HEK293 (cell line): ENCODE data around the gene EPB41L2.

ENCODE experiments used
- CTCF ChIA-PET: fragments of 350-600 bp; formaldehyde crosslinking; extraction: SDS; loops from one replicate; lab custom pipeline; 2021; ENCODE audit warnings: antibody characterized with exemption; lab: Yijun Ruan, JAX
- POLR2A ChIA-PET: fragments of 300-600 bp; formaldehyde crosslinking; extraction: SDS; loops from one replicate; lab custom pipeline; 2020; ENCODE audit warnings: antibody characterized with exemption, inconsistent platforms; lab: Yijun Ruan, JAX
- H3K27ac ChIP-seq: fragments of 200-500 bp; sonication (Bioruptor generic); 2 replicates; pipeline ENCODE4 v1.5.1; 2014; ENCODE audit warnings: low read depth, low read length, control low read depth, inconsistent platforms; ENCODE audit errors: extremely low read depth
- H3K36me3 ChIP-seq, 2 experiments: fragments of 200-500 bp in 1 of 2; sonication (Bioruptor generic) in 1 of 2; 1 replicate in 1 of 2; 2 replicates in 1 of 2; pipeline ENCODE4 v1.5.1; 2014 to 2017; ENCODE audit warnings: inconsistent platforms in 2 of 2, low read length in 2 of 2; ENCODE audit not compliant: control insufficient read depth in 2 of 2, insufficient read depth in 1 of 2
- H3K4me1 ChIP-seq: fragments of 200-500 bp; sonication (Bioruptor generic); 2 replicates; pipeline ENCODE4 v1.5.1; 2014; ENCODE audit warnings: mild to moderate bottlenecking, low read length, inconsistent platforms; ENCODE audit not compliant: control insufficient read depth, insufficient read depth
- H3K4me3 ChIP-seq: 2 replicates; pipeline ENCODE4 v1.5.1; 2011; ENCODE audit warnings: low read depth, mild to moderate bottlenecking, control low read depth, low read length, moderate library complexity
- H3K9me3 ChIP-seq: fragments of 200-500 bp; sonication (Bioruptor generic); 2 replicates; pipeline ENCODE4 v1.5.1; 2014; ENCODE audit warnings: low read depth, low read length, inconsistent platforms; ENCODE audit not compliant: control insufficient read depth, insufficient read depth
- FEZF1 ChIP-seq: fragments of 450-650 bp; formaldehyde crosslinking; IDR thresholded peaks from 2 replicates; pipeline ENCODE4 v1.5.1; 2016; ENCODE audit warnings: missing biosample characterization, missing genetic modification characterization
- GLIS1 ChIP-seq: fragments of 450-650 bp; formaldehyde crosslinking; IDR thresholded peaks from 2 replicates; pipeline ENCODE4 v1.5.1; 2016; ENCODE audit warnings: missing biosample characterization, missing genetic modification characterization
- MYNN ChIP-seq: fragments of 450-650 bp; formaldehyde crosslinking; IDR thresholded peaks from 2 replicates; pipeline ENCODE4 v1.5.1; 2016; ENCODE audit warnings: missing biosample characterization, missing genetic modification characterization, borderline replicate concordance
- MZF1 ChIP-seq: fragments of 450-650 bp; formaldehyde crosslinking; IDR thresholded peaks from 2 replicates; pipeline ENCODE4 v1.5.1; 2017; ENCODE audit warnings: missing biosample characterization, missing genetic modification characterization, borderline replicate concordance
- SCRT2 ChIP-seq: fragments of 450-650 bp; formaldehyde crosslinking; IDR thresholded peaks from 2 replicates; pipeline ENCODE4 v1.5.1; 2016; ENCODE audit warnings: missing biosample characterization, missing genetic modification characterization
- YY1 ChIP-seq: fragments of 450-650 bp; formaldehyde crosslinking; IDR thresholded peaks from 2 replicates; pipeline ENCODE4 v1.5.1; 2018; ENCODE audit warnings: missing biosample characterization, missing genetic modification characterization
- ZBTB1 ChIP-seq: fragments of 450-650 bp; formaldehyde crosslinking; IDR thresholded peaks from 2 replicates; pipeline ENCODE4 v1.5.1; 2016; ENCODE audit warnings: missing biosample characterization, missing genetic modification characterization
- ZBTB17 ChIP-seq: fragments of 450-650 bp; formaldehyde crosslinking; IDR thresholded peaks from 2 replicates; pipeline ENCODE4 v1.5.1; 2016; ENCODE audit warnings: missing biosample characterization, missing genetic modification characterization
- ZBTB21 ChIP-seq: fragments of 450-650 bp; formaldehyde crosslinking; IDR thresholded peaks from 2 replicates; pipeline ENCODE4 v1.5.1; 2017; ENCODE audit warnings: missing biosample characterization, missing genetic modification characterization
- ZBTB7A ChIP-seq: fragments of 450-650 bp; formaldehyde crosslinking; IDR thresholded peaks from 2 replicates; pipeline ENCODE4 v1.5.1; 2016; ENCODE audit warnings: low read depth, missing biosample characterization, missing genetic modification characterization
- ZNF112 ChIP-seq: fragments of 450-650 bp; formaldehyde crosslinking; IDR thresholded peaks from 2 replicates; pipeline ENCODE4 v1.5.0; 2017; ENCODE audit warnings: missing biosample characterization, missing genetic modification characterization
- ZNF16 ChIP-seq: fragments of 450-650 bp; formaldehyde crosslinking; IDR thresholded peaks from 2 replicates; pipeline ENCODE4 v1.5.1; 2016; ENCODE audit warnings: low read depth, missing biosample characterization, missing genetic modification characterization
- ZNF184 ChIP-seq: fragments of 450-650 bp; IDR thresholded peaks from 2 replicates; pipeline ENCODE4 v1.5.1; 2018; ENCODE audit warnings: missing biosample characterization, mild to moderate bottlenecking, missing genetic modification characterization
- ZNF23 ChIP-seq: fragments of 450-650 bp; formaldehyde crosslinking; IDR thresholded peaks from 2 replicates; pipeline ENCODE4 v1.5.1; 2016; ENCODE audit warnings: missing biosample characterization, missing genetic modification characterization, borderline replicate concordance
- ZNF302 ChIP-seq: fragments of 450-650 bp; formaldehyde crosslinking; IDR thresholded peaks from 2 replicates; pipeline ENCODE4 v1.5.1; 2016; ENCODE audit warnings: missing biosample characterization, missing genetic modification characterization, low read depth
- ZNF350 ChIP-seq: fragments of 450-650 bp; formaldehyde crosslinking; IDR thresholded peaks from 2 replicates; pipeline ENCODE4 v1.5.0; 2017; ENCODE audit warnings: missing biosample characterization, mild to moderate bottlenecking, missing genetic modification characterization
- ZNF354C ChIP-seq: fragments of 450-650 bp; formaldehyde crosslinking; IDR thresholded peaks from 2 replicates; pipeline ENCODE4 v1.5.1; 2016; ENCODE audit warnings: missing biosample characterization, missing genetic modification characterization, low read depth, borderline replicate concordance
- ZNF426 ChIP-seq: fragments of 450-650 bp; formaldehyde crosslinking; IDR thresholded peaks from 2 replicates; pipeline ENCODE4 v1.5.1; 2017; ENCODE audit warnings: missing biosample characterization, missing genetic modification characterization, mild to moderate bottlenecking, inconsistent platforms, moderate library complexity
- ZNF544 ChIP-seq: fragments of 450-650 bp; formaldehyde crosslinking; IDR thresholded peaks from 2 replicates; pipeline ENCODE4 v1.5.0; 2017; ENCODE audit warnings: missing biosample characterization, missing genetic modification characterization
- ZNF654 ChIP-seq: fragments of 450-650 bp; formaldehyde crosslinking; IDR thresholded peaks from 2 replicates; pipeline ENCODE4 v1.5.1; 2016; ENCODE audit warnings: low read depth, missing biosample characterization, missing genetic modification characterization
- ZNF658 ChIP-seq: fragments of 450-650 bp; formaldehyde crosslinking; IDR thresholded peaks from 2 replicates; pipeline ENCODE4; 2016; ENCODE audit warnings: missing biosample characterization, missing genetic modification characterization
- ZNF664 ChIP-seq: fragments of 450-650 bp; formaldehyde crosslinking; IDR thresholded peaks from 2 replicates; pipeline ENCODE4 v1.5.1; 2016; ENCODE audit warnings: missing biosample characterization, missing genetic modification characterization
- TF ChIP-seq, protein P1 (sequence below): fragments of 450-650 bp; formaldehyde crosslinking; IDR thresholded peaks from 2 replicates; pipeline ENCODE4; 2016; ENCODE audit warnings: missing biosample characterization, missing genetic modification characterization
- TF ChIP-seq, protein P2 (sequence below): fragments of 450-650 bp; formaldehyde crosslinking; IDR thresholded peaks from 2 replicates; pipeline ENCODE4 v1.5.1; 2017; ENCODE audit warnings: missing biosample characterization, missing genetic modification characterization
- TF ChIP-seq, protein P3 (sequence below): IDR thresholded peaks from 2 replicates; pipeline ENCODE4 v1.6.1; 2011; ENCODE audit warnings: mild to moderate bottlenecking, low read depth, low read length, borderline replicate concordance

The EPB41L2 gene

DNA sequence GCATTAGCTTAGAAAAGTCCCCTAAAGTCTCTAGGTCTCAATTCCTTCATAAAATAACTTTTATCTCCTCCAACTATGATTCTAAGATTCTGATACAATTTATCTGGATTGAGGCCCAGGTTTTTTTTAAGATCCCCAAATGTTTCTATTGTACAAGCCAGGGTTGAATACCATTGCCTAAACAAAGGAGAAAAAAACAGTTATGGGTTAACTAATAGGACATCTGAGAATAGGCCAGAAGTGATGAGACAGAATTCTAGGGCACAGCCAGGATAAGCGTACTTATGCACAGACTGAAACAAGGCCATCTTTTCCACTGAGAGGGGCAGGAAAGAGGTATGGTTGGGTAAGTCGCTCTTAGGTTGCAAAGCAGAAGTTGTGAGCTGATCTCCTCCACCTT, 26.4 kb downstream of the EPB41L2 start:
- POLR2A ChIA-PET: no interaction called here
- CTCF ChIA-PET: interaction anchor here (0.6 to 1.5 kb wide), 3 partner anchors 80 to 878 kb away, joined by 3 to 7 read pairs (median 3); no protein-coding TSS in a partner anchor
- no peaks in the 10 kb centered on the region for H3K9me3 ChIP-seq
- H3K4me1 ChIP-seq: peaks cover 25% of the 10 kb centered on the region
- TF ChIP-seq ZBTB17 (tag by site-specific recombination): no peak
- TF ChIP-seq MZF1: peak; percentile 43; the same call in 1 of the 2 replicates
- H3K36me3 ChIP-seq: no peaks in the 10 kb centered on the region
- H3K27ac ChIP-seq: no peak overlapping the region
- H3K4me3 ChIP-seq: no peak overlapping the region

DNA sequence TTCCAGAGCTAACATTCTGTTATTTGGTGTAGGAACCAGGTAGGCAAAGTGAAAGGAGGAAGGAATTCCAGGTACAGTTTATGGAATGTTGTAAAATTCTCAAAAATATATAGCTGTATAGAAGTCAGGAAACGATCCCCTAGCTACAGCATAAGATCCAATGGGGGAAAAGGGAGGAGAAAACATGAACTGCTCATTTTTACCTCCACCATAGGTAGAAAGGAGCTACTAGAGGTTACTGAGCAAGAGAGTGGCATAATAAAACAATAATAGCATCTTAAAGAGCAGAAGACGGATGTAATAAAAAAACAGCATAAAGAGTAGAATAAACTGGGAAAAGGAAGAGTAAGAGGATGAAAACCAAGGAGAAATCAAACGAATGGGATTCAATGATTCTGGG, 26.9 kb downstream of the EPB41L2 start:
- H3K36me3 ChIP-seq: no peaks in the 10 kb centered on the region
- peaks cover 20% of the 10 kb centered on the region for H3K4me1 ChIP-seq
- H3K4me3 ChIP-seq: no peak overlapping the region
- H3K27ac ChIP-seq: no peak overlapping the region
- CTCF ChIA-PET: interaction anchor here (0.7 to 1.5 kb wide), 2 partner anchors 150 to 558 kb away, joined by 3 to 7 read pairs; no protein-coding TSS in a partner anchor
- no peak for TF ChIP-seq ZNF544 (tag by site-specific recombination)
- TF ChIP-seq ZBTB21: no peak
- no peak for TF ChIP-seq ZBTB1
- TF ChIP-seq ZNF664 (tag by site-specific recombination): no peak
- TF ChIP-seq, protein P1, sequence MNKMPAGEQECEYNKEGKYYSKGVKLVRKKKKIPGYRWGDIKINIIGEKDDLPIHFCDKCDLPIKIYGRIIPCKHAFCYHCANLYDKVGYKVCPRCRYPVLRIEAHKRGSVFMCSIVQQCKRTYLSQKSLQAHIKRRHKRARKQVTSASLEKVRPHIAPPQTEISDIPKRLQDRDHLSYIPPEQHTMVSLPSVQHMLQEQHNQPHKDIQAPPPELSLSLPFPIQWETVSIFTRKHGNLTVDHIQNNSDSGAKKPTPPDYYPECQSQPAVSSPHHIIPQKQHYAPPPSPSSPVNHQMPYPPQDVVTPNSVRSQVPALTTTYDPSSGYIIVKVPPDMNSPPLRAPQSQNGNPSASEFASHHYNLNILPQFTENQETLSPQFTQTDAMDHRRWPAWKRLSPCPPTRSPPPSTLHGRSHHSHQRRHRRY (tag by site-specific recombination): no peak
- no peak for TF ChIP-seq SCRT2 (tag by site-specific recombination)
- no peak for TF ChIP-seq ZNF302 (tag by site-specific recombination)
- no peak for TF ChIP-seq FEZF1 (tag by site-specific recombination)
- TF ChIP-seq ZNF23: no peak
- TF ChIP-seq ZNF354C: no peak
- TF ChIP-seq ZNF112: no peak
- POLR2A ChIA-PET: no interaction called here
- no peaks in the 10 kb centered on the region for H3K9me3 ChIP-seq

DNA sequence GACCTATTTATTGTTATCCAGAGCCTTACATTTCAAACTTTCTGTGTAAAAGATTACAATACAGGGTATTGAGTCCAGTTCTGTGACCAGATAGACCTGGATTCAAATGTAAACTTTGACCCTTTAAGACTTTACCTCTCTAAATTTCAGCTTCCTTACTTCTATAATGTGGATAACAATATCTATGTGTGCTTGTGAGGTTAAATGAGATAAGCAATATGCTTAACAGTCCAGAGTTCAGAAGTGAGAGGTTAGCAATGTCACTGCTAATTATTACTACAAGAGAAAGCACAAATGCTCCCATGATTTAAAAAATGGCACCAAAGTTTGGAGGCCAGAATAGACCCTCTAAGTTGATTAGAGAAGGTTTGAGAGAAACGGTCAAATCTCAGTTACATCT, 27.5 kb downstream of the EPB41L2 start:
- Histone ChIP-seq H3K36me3 (no peaks in the 10 kb centered on the region), H3K27ac (no peak overlapping the region), H3K4me1 (peaks cover 15% of the 10 kb centered on the region), H3K9me3 (no peaks in the 10 kb centered on the region), H3K4me3 (no peak overlapping the region)
- POLR2A ChIA-PET: no interaction called here
- CTCF ChIA-PET: interaction anchor here (0.7 kb wide), 1 partner anchor 559 kb away, joined by 3 read pairs; no protein-coding TSS in a partner anchor
- TF ChIP-seq ZNF16 (no peak), MYNN (tag by site-specific recombination) (no peak), ZNF426 (tag by site-specific recombination) (no peak)
- TF ChIP-seq, protein P2, sequence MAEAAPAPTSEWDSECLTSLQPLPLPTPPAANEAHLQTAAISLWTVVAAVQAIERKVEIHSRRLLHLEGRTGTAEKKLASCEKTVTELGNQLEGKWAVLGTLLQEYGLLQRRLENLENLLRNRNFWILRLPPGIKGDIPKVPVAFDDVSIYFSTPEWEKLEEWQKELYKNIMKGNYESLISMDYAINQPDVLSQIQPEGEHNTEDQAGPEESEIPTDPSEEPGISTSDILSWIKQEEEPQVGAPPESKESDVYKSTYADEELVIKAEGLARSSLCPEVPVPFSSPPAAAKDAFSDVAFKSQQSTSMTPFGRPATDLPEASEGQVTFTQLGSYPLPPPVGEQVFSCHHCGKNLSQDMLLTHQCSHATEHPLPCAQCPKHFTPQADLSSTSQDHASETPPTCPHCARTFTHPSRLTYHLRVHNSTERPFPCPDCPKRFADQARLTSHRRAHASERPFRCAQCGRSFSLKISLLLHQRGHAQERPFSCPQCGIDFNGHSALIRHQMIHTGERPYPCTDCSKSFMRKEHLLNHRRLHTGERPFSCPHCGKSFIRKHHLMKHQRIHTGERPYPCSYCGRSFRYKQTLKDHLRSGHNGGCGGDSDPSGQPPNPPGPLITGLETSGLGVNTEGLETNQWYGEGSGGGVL (tag by site-specific recombination): no peak

DNA sequence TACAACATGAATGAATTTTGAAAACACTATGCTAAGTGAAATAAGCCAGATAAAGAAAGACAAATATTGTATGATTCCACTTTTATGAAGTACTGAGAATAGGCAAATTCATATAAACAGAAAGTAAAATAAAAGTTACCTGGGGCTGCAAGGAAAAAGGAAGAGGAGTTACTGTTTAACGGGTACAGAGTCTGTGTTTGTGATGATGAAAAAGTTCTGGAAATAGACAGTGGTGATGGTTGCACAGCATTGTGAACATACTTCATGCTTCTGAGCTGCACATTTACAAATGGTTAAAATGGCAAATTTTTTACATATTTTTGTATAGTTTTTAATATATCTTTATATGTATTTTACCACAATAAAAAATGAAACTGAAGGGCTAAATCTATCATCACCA, 29.4 kb downstream of the EPB41L2 start:
- CTCF ChIA-PET: no interaction called here
- peaks cover 4% of the 10 kb centered on the region; the same call in 1 of the 2 replicates for H3K4me1 ChIP-seq
- no peak overlapping the region for H3K4me3 ChIP-seq
- no peak overlapping the region for H3K27ac ChIP-seq
- no peaks in the 10 kb centered on the region for H3K36me3 ChIP-seq
- no peaks in the 10 kb centered on the region for H3K9me3 ChIP-seq
- POLR2A ChIA-PET: no interaction called here
- TF ChIP-seq ZNF658 (tag by site-specific recombination): no peak
- no peak for TF ChIP-seq SCRT2 (tag by site-specific recombination)
- TF ChIP-seq, protein P3, sequence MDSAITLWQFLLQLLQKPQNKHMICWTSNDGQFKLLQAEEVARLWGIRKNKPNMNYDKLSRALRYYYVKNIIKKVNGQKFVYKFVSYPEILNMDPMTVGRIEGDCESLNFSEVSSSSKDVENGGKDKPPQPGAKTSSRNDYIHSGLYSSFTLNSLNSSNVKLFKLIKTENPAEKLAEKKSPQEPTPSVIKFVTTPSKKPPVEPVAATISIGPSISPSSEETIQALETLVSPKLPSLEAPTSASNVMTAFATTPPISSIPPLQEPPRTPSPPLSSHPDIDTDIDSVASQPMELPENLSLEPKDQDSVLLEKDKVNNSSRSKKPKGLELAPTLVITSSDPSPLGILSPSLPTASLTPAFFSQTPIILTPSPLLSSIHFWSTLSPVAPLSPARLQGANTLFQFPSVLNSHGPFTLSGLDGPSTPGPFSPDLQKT: no peak
- TF ChIP-seq ZNF654 (tag by site-specific recombination): no peak
- no peak for TF ChIP-seq ZNF184 (tag by site-specific recombination)
- no peak for TF ChIP-seq ZBTB7A (tag by site-specific recombination)
- TF ChIP-seq YY1 (tag by site-specific recombination): no peak
- no peak for TF ChIP-seq GLIS1 (tag by site-specific recombination)
- no peak for TF ChIP-seq ZNF350 (tag by site-specific recombination)
